GM18861 (cell line): ENCODE measurements around the gene TBC1D2B.
"Not testable (repeated sequence)": the region's sequence is repeated elsewhere in the genome, so short reads cannot be mapped to it uniquely, and the experiment has no call there.

Experiments used
- ATAC-seq: cut with Tn5 transposase; IDR thresholded peaks from one replicate; pipeline ENCODE4 v1.9.1; 2021; ENCODE audit not compliant: unreplicated experiment

The TBC1D2B gene

GRCh38 chr15:77958716-77959431 is 118.6 kb downstream of the TBC1D2B start:
- not testable (repeated sequence) for ATAC-seq

GRCh38 chr15:77958021-77958420 is 119.5 kb downstream of the TBC1D2B start:
- not testable (repeated sequence) for ATAC-seq

DNA sequence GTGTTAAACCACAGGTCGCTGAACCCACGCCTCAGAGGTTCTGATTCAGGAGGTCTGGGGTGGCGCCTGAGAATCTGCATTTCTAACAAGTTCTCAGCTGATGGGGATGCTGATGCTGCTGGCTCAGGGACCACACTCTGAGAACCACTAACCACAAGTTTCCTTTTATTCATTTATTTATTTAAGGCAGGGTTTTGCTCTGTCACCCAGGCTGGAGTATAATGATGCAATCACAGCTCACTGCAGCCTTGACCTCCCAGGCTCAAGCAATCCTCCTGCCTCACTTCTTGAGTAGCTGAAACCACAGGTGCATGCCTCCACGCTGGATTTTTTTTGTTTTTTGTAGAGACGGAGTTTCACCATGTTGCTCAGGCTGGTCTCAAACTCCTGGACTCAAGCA is 123.6 kb downstream of the TBC1D2B start:
- not testable (repeated sequence) for ATAC-seq

- ATAC-seq = not testable (repeated sequence)
Measured at GRCh38 chr15:77952928-77953446, 124.5 kb downstream of the TBC1D2B start.

DNA sequence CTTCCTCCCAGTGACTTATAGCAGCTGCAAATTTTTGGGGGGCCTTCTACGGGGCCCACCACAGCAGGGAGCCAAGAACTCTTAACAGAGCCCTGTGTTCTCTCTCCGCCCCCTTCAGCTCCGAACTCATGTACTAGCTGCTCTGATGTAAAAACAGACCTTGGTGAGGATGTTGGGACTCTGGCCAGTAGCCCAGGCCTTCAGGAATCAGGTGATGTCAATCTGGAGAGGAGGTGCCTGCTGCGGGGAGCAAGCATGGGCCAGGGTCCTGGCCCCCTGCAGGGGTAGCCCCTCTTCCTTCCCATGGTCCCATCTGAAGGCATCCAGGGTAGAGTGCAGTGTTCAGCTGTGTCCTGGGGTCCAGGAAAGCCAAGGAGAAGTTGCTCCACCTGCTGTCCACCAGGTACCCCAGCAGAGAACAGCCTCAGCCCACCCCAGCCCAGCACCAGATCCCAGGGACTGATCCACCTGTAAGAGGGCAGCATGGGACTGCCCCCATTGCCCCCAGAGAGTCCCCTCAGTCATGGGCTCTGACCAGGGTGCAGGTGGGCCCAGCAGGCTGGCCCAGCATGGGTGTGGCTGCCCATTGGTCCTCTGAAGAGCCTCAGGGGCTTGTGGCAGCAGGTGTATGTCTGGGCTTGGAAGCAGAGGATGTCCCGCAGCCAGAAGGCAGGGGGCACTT is 126.3 kb downstream of the TBC1D2B start:
- ATAC-seq = not testable (repeated sequence)

DNA sequence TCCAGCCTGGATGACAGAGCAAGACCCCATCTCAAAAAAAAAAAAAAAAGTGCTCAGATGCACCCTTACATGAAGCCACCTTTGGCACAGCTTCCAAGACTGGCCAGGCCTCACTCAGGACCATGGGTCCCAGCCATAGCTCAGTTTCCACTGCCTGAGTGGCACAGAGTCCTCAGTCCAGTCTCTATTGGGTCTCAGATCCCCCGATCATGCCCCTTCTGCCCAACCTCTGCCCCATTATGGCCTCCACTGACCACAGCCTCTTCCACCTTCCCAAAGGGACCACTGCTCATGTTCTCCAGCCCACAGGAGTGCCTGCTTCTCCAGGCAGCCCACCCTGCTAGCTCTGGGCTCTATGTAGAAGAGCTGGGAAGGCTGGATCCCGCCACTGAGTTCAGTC is 127.0 kb downstream of the TBC1D2B start:
- ATAC-seq = not testable (repeated sequence)

DNA sequence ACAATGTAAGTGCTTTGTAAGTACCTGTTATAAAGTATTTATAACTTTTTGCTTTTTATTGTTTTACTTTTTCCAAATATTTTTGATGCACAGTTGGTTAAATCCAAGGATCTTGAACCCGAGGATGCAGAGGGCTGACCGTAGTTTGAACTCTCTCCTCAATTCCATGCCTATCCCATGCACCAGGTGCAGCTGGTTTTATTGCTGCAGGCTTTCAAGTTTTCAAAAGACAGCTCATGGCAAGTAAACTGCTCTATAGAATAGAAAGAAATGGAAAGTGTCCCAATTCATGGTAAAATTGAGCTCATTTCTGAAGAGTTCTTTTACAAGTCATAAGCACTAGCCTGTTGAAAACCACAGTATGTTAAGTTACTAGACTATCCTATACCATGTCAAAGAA is 131.9 kb downstream of the TBC1D2B start:
- no peak for ATAC-seq
